K562 (cell line): Measurements from ENCODE around the gene POP7. TPM values are rescaled to one million over a fixed set of nuclear protein-coding genes. Genes with fewer than 3 reads are reported as not detected.

Source experiments
- ATAC-seq: fragments of 200-7000 bp; cut with Tn5 transposase; 3 replicates; pipeline ENCODE4 v1.9.1; 2020; ENCODE audit warnings: moderate library complexity
- BruUV-seq: library from RNA; stranded (reverse); fragments of 400-500 nt; replicated peaks from 2 replicates; lab custom pipeline; 2021; lab: Mats Ljungman, UMichigan
- CTCF ChIA-PET: fragments of 300-600 bp; formaldehyde crosslinking; extraction: SDS; loops from one replicate; lab custom pipeline; 2021; ENCODE audit warnings: low intra/inter-chr PET ratio; lab: Yijun Ruan, JAX
- POLR2A ChIA-PET: fragments of 300-600, 350-650 bp; sonication (Branson Sonifier 250); formaldehyde crosslinking; extraction: SDS; loops from one replicate; lab custom pipeline; 2021; ENCODE audit warnings: antibody characterized with exemption, inconsistent platforms; lab: Yijun Ruan, JAX
- DNase-seq, 4 experiments: peaks; one replicate each; pipeline versions ENCODE4 v3.0.0 to v3.0.0-alpha.2; 2011 to 2018; ENCODE audit warnings: low spot score in 3 of 4, mixed read lengths in 3 of 4; ENCODE audit errors: extremely low read depth in 1 of 4
- FAIRE-seq: peaks from 2 replicates; lab custom pipeline; 2011; peaks lifted over from hg19 to GRCh38; lab: Jason Lieb, UNC
- H2AFZ ChIP-seq: 2 replicates; pipeline ENCODE4 v1.6.0; 2011; ENCODE audit warnings: low read depth, low read length, control low read depth, inconsistent platforms
- H3K27ac ChIP-seq: fragments of 200-600 bp; 3 replicates; pipeline ENCODE4 v1.8.0; 2011; ENCODE audit warnings: low read depth, mild to moderate bottlenecking, control low read depth, inconsistent platforms, low read length, moderate library complexity, mixed read lengths; ENCODE audit errors: extremely low read depth
- H3K27me3 ChIP-seq, 2 experiments: fragments of 300-600 bp in 1 of 2; 2 replicates in 1 of 2; 3 replicates in 1 of 2; pipeline versions ENCODE4 v1.6.0 to v1.8.0; 2011; ENCODE audit warnings: inconsistent platforms in 2 of 2, low read length in 2 of 2, mild to moderate bottlenecking in 1 of 2, mixed read lengths in 1 of 2, moderate library complexity in 1 of 2; ENCODE audit not compliant: control insufficient read depth in 2 of 2, insufficient read depth in 2 of 2
- H3K36me3 ChIP-seq: fragments of 300-600 bp; 3 replicates; pipeline ENCODE4 v1.8.0; 2011; ENCODE audit warnings: mild to moderate bottlenecking, low read length, inconsistent platforms; ENCODE audit not compliant: control insufficient read depth, insufficient read depth
- H3K4me1 ChIP-seq, 2 experiments: fragments of 200-600 bp in 1 of 2; replicated peaks in 1 of 2; 2 replicates in 1 of 2; 3 replicates in 1 of 2; pipeline versions ENCODE4 v1.5.1 to v1.8.0; 2011; ENCODE audit warnings: inconsistent platforms in 2 of 2, low read length in 2 of 2, mild to moderate bottlenecking in 1 of 2, mixed read lengths in 1 of 2, moderate library complexity in 1 of 2; ENCODE audit not compliant: control insufficient read depth in 2 of 2, insufficient read depth in 2 of 2
- H3K4me2 ChIP-seq: 2 replicates; pipeline ENCODE4 v1.6.1; 2011; ENCODE audit warnings: low read length, control low read depth, inconsistent platforms, mixed read lengths; ENCODE audit not compliant: insufficient read depth
- H3K4me3 ChIP-seq: fragments of 200-600 bp; sonication (generic), shearing (Covaris generic); 2 replicates; pipeline ENCODE4 v1.5.1; 2016; ENCODE audit warnings: control low read depth, inconsistent platforms
- H3K79me2 ChIP-seq: fragments of 200-600 bp; 3 replicates; pipeline ENCODE4 v1.8.0; 2011; ENCODE audit warnings: low read length, inconsistent platforms; ENCODE audit not compliant: control insufficient read depth, insufficient read depth
- H3K9ac ChIP-seq, 2 experiments: 2 replicates each; pipeline versions ENCODE4 v1.6.0 to v1.6.1; 2011; ENCODE audit warnings: low read depth in 2 of 2, low read length in 2 of 2, control low read depth in 1 of 2, inconsistent platforms in 1 of 2, mild to moderate bottlenecking in 1 of 2, mixed read lengths in 1 of 2; ENCODE audit not compliant: insufficient read depth in 1 of 2
- H3K9me1 ChIP-seq: one replicate; pipeline ENCODE4 v1.6.0; 2011; ENCODE audit warnings: inconsistent platforms, mild to moderate bottlenecking, low read length, moderate library complexity; ENCODE audit not compliant: control insufficient read depth, insufficient read depth
- H3K9me3 ChIP-seq: replicated peaks from 2 replicates; pipeline ENCODE4 v1.5.1; 2011; ENCODE audit warnings: low read depth, low read length, inconsistent platforms; ENCODE audit not compliant: control insufficient read depth, insufficient read depth
- H4K20me1 ChIP-seq: replicated peaks from 2 replicates; pipeline ENCODE4 v1.6.1; 2011; ENCODE audit warnings: low read length, inconsistent platforms, mixed read lengths; ENCODE audit not compliant: control insufficient read depth, insufficient read depth
- CCNT2 ChIP-seq: IDR thresholded peaks from 2 replicates; pipeline ENCODE4 v1.6.1; 2011; ENCODE audit warnings: borderline replicate concordance, low read depth, mild to moderate bottlenecking, moderate library complexity, mixed read lengths, low read length; ENCODE audit not compliant: insufficient read length; ENCODE audit errors: extremely low read depth
- MEF2D ChIP-seq: conservative IDR thresholded peaks from 2 replicates; pipeline ENCODE4 v1.6.1; 2016; ENCODE audit warnings: low read depth, missing genetic modification characterization, missing compliant biosample characterization
- NFE2 ChIP-seq: IDR thresholded peaks from 2 replicates; pipeline ENCODE4 v1.6.1; 2014; ENCODE audit warnings: antibody characterized with exemption, low read depth
- RBM39 ChIP-seq: fragments of 200-400 bp; formaldehyde crosslinking; optimal IDR thresholded peaks from 2 replicates; pipeline ENCODE3; 2018; ENCODE audit warnings: low read depth, low read length
- TEAD1 ChIP-seq, 2 experiments: fragments of 450-650 bp in 1 of 2; sonication (generic) in 1 of 2; formaldehyde crosslinking; IDR thresholded peaks; 2 replicates each; pipeline versions ENCODE4 v1.4.0 to v1.8.0; 2020 to 2022; ENCODE audit warnings: mild to moderate bottlenecking in 2 of 2, missing genetic modification reagents in 1 of 2
- ZEB2 ChIP-seq: fragments of 450-650 bp; IDR thresholded peaks from 2 replicates; pipeline ENCODE4 v1.6.1; 2016
- ZNF384 ChIP-seq: IDR thresholded peaks from 2 replicates; pipeline ENCODE4 v1.6.1; 2012; ENCODE audit warnings: low read depth, low read length, improper control_type of control experiment
- WGBS: fragments of 100-300 bp; shearing (Covaris generic); methylation state at CpG from one replicate; pipeline ENCODE4 v1.1.6; 2016; ENCODE audit warnings: low coverage, mixed read lengths; ENCODE audit not compliant: insufficient coverage; ENCODE audit errors: missing lambda C conversion rate; 5-methylcytosine and 5-hydroxymethylcytosine counted together
- in situ Hi-C: fragments of 300-500 bp; cut with MboI; formaldehyde crosslinking; loops from 4 replicates; pipeline ENCODE4 v1.15.0; 2018; ENCODE audit warnings: inconsistent platforms, mixed read lengths
- intact Hi-C: fragments of 100-400 bp; cut with micrococcal nuclease; formaldehyde crosslinking; loops from 2 replicates; pipeline ENCODE4 v1.14.2; 2022
- polyA plus RNA-seq, 8 experiments: library from polyadenylated mRNA; depleted of rRNA in 4 of 8; stranded (reverse) in 5 of 8; unstranded in 3 of 8; fragments of >200 nt; fragmentation: Nextera tagmentation in 2 of 8; fragmentation: Illumina TruSeq in 1 of 8; extraction: Ambion mirVana in 2 of 8; extraction: Trizol in 1 of 8; gene quantifications; 2 replicates each; pipeline versions ENCODE4 v1.2.1 to v1.2.3, GENCODE V29; 2011 to 2014; ENCODE audit warnings: inconsistent platforms in 1 of 8, missing spikeins in 1 of 8
- total RNA-seq, 7 experiments: library from RNA; depleted of rRNA in 6 of 7; stranded (reverse); fragments of >200 nt in 6 of 7; fragmentation: Illumina TruSeq in 2 of 7; extraction: Trizol in 2 of 7; gene quantifications; 2 replicates each; pipeline versions ENCODE4 v1.2.1 to v1.2.3, GENCODE V29; 2011 to 2021; ENCODE audit warnings: low replicate concordance in 1 of 7
- TF ChIP-seq, protein P1 (sequence below), 2 experiments: fragments of 200-800 bp in 1 of 2; sonication (Bioruptor generic) in 1 of 2; sonication (generic) in 1 of 2; formaldehyde crosslinking in 1 of 2; IDR thresholded peaks in 1 of 2; conservative IDR thresholded peaks in 1 of 2; 2 replicates each; pipeline versions ENCODE4 v1.5.0 to v1.6.1; 2016 to 2020; ENCODE audit warnings: missing compliant biosample characterization in 1 of 2, missing genetic modification characterization in 1 of 2, missing genetic modification reagents in 1 of 2

Gene POP7
- total and polyA plus RNA-seq, 9 of the 15 experiments (the other 6 are each of a cell fraction or from before 2014, with no cell fraction given) = 11.5 to 163 (median 68.9) TPM

DNA sequence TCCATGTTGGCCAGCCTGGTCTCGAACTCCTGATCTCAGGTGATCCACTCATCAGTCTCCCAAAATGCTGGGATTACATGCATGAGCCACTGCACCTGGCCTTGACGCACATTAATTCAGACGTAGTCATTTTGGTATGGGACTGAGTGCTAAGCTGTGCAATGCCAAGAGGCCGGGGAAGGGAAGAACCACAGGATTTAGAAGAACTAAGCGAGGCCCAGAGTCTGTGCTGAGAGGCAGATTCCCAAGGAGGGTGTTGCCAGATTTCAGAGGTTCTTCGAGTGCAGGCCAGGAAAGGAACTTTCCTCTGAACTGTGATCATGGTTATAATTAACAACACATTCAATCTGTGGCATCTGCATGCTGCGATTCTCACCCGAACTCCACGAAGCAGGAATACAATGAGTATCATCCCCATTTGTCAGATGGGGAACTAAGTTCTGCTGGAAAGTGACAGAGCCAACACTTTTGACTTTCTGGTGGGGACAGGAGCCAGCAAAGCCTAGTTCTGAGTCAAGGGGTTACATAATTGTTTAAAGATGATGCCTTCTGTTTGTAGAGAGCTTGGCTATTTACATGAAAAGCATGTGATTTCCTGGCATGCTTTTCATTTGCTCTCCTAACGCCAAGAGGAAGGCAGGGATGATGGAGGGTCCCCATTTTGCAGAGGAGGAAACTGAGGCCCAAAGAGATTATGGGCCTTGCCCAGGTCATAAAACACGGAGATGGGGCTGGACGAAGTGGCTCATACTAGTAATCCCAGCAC, 21.3 kb downstream of the POP7 start:
- no peak for TF ChIP-seq ZEB2
- no peak for TF ChIP-seq CCNT2
- no peak for TF ChIP-seq ZNF384
- no peak for TF ChIP-seq NFE2
- TF ChIP-seq MEF2D (tag) = no peak
- TF ChIP-seq, protein P1, sequence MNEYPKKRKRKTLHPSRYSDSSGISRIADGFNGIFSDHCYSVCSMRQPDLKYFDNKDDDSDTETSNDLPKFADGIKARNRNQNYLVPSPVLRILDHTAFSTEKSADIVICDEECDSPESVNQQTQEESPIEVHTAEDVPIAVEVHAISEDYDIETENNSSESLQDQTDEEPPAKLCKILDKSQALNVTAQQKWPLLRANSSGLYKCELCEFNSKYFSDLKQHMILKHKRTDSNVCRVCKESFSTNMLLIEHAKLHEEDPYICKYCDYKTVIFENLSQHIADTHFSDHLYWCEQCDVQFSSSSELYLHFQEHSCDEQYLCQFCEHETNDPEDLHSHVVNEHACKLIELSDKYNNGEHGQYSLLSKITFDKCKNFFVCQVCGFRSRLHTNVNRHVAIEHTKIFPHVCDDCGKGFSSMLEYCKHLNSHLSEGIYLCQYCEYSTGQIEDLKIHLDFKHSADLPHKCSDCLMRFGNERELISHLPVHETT (CRISPR knock-in tag; conservative IDR thresholded peaks at IDR 0.05 in 1 of 2, IDR thresholded peaks at IDR 0.05 in 1 of 2) = no peak
- no peak for TF ChIP-seq RBM39
- no peak for TF ChIP-seq TEAD1 (CRISPR knock-in tag; IDR thresholded peaks at IDR 0.05)
- DNase-seq (no peak), ATAC-seq (no peak), FAIRE-seq (no peak)
- Histone ChIP-seq H3K36me3 (no peaks in the 10 kb centered on the region), H3K9me3 (no peaks in the 10 kb centered on the region), H3K27ac (no peak overlapping the region), H3K9ac (no peak overlapping the region), H4K20me1 (no peaks in the 10 kb centered on the region), H3K9me1 (no peaks in the 10 kb centered on the region), H3K4me1 (peaks cover 0 to 13% of the 10 kb centered on the region in 2 experiments; a peak in 3 of 5 replicates), H3K27me3 (peaks cover 6 to 21% of the 10 kb centered on the region in 2 experiments; a peak in 3 of 5 replicates), H2AFZ (no peak overlapping the region), H3K4me2 (no peak overlapping the region), H3K4me3 (no peak overlapping the region), H3K79me2 (no peaks in the 10 kb centered on the region)
- intact Hi-C loops (loop anchor here (10.0 kb wide), 1 partner anchor 322 kb away; no protein-coding TSS in a partner anchor), in situ Hi-C loops (no loop called here)
- no TSS peak for BruUV-seq
- CTCF ChIA-PET = interaction anchor here (0.6 kb wide), 1 partner anchor 86 kb away, joined by 4 read pairs; no protein-coding TSS in a partner anchor
- POLR2A ChIA-PET = interaction anchor here (0.6 to 1.9 kb wide), 5 partner anchors 16 to 141 kb away, joined by 3 to 11 read pairs (median 3); no protein-coding TSS in a partner anchor
- 3% methylated on average over 12 of the region's 12 CpGs for WGBS
